ENCODE data around the gene AREL1. TPM values are rescaled to one million over a fixed set of nuclear protein-coding genes. Genes with fewer than 3 reads are reported as not detected.

The AREL1 gene
- total and polyA plus RNA-seq, 2 of the 8 experiments (the other 6 are each of a cell fraction or from before 2014, with no cell fraction given), result 31.4 to 49.1 TPM

DNA sequence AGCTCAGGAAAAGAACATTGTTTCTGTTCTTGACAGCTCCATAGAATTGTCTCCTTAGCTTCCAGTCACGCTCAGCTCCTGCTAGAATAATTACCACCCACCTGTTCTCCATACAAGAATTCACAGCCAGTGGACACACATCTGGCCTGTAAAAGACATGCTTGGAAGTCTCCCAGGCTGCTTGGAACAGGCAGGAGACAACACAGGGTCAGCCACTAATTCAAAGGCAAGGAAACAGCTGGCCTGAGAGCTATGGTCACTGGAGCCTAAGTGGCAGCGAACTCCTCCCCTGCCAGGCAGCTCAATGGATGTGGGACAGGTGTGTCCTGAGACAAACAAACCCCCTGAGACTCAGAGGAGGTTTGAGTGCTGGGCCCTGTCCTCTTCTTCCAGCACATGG is 77.9 kb downstream of the AREL1 start (continued):
- TF ChIP-seq KDM5A (IDR thresholded peaks at IDR 0.05; ENCODE audit: low read length) (no peak), SIRT6 (IDR thresholded peaks at IDR 0.05; ENCODE audit: low read length) (no peak), BCL11A (IDR thresholded peaks at IDR 0.05; ENCODE audit: low read depth in 2 of 2, low read length in 2 of 2) (no peak), EP300 (IDR thresholded peaks at IDR 0.05; ENCODE audit: borderline replicate concordance in 1 of 2, low read depth in 2 of 2, low read length in 2 of 2) (no peak), HDAC2 (IDR thresholded peaks at IDR 0.05; ENCODE audit: borderline replicate concordance in 1 of 2, low read depth in 2 of 2, low read length in 2 of 2) (no peak), CREB1 (IDR thresholded peaks at IDR 0.05) (no peak)
